H1 (cell line): Measurements from ENCODE around the gene RHBDD1. TPM values are rescaled to one million over a fixed set of nuclear protein-coding genes. Genes with fewer than 3 reads are reported as not detected.
A peak's percentile ranks its signal among the peaks of the same experiment; 100 is the strongest.

ENCODE experiments used
- BACH1 ChIP-seq: IDR thresholded peaks from 2 replicates; pipeline ENCODE4 v1.6.1; 2012; ENCODE audit warnings: low read length, improper control_type of control experiment
- HDAC2 ChIP-seq, 2 experiments: fragments of 300-600 bp in 1 of 2; sonication (generic) in 1 of 2; IDR thresholded peaks; 2 replicates each; pipeline ENCODE4 v1.6.1; 2011 to 2012; ENCODE audit warnings: low read depth in 2 of 2, low read length in 2 of 2, mild to moderate bottlenecking in 2 of 2, moderate library complexity in 2 of 2, borderline replicate concordance in 1 of 2, inconsistent platforms in 1 of 2
- KDM1A ChIP-seq: fragments of 200-600, 300-600 bp; sonication (generic); IDR thresholded peaks from 2 replicates; pipeline ENCODE4 v1.7.1; 2016; ENCODE audit warnings: mild to moderate bottlenecking, low read length, borderline replicate concordance
- KDM5A ChIP-seq: fragments of 200-600 bp; IDR thresholded peaks from 2 replicates; pipeline ENCODE4 v1.7.1; 2012; ENCODE audit warnings: mild to moderate bottlenecking, low read length, inconsistent platforms, mixed read lengths
- RNF2 ChIP-seq: fragments of 200-900, 300-1000 bp; sonication (generic); IDR thresholded peaks from 2 replicates; pipeline ENCODE4 v1.7.1; 2016; ENCODE audit warnings: borderline replicate concordance, low read depth, mild to moderate bottlenecking, antibody characterized with exemption, low read length; ENCODE audit not compliant: poor library complexity, severe bottlenecking; ENCODE audit errors: missing control alignments
- SIN3A ChIP-seq, 2 experiments: IDR thresholded peaks in 1 of 2; conservative IDR thresholded peaks in 1 of 2; 2 replicates each; pipeline ENCODE4 v1.6.1; 2011 to 2012; ENCODE audit warnings: low read length in 2 of 2, improper control_type of control experiment in 1 of 2, low read depth in 1 of 2, mild to moderate bottlenecking in 1 of 2
- SIX5 ChIP-seq: IDR thresholded peaks from 2 replicates; pipeline ENCODE4 v1.6.1; 2011; ENCODE audit warnings: mild to moderate bottlenecking, low read depth, low read length
- SRF ChIP-seq: IDR thresholded peaks from 2 replicates; pipeline ENCODE4 v1.6.1; 2011; ENCODE audit warnings: mild to moderate bottlenecking, low read depth, low read length, moderate library complexity
- SUZ12 ChIP-seq: fragments of 200-600 bp; sonication (generic); IDR thresholded peaks from 2 replicates; pipeline ENCODE4 v1.6.1; 2012; ENCODE audit warnings: mild to moderate bottlenecking, inconsistent platforms, low read length, moderate library complexity, mixed read lengths
- YY1 ChIP-seq: IDR thresholded peaks from 2 replicates; pipeline ENCODE4 v1.6.1; 2011; ENCODE audit warnings: low read depth, mild to moderate bottlenecking, low read length
- polyA plus RNA-seq, 7 experiments: library from polyadenylated mRNA; depleted of rRNA in 3 of 7; stranded (reverse) in 5 of 7; unstranded in 2 of 7; fragments of >200 nt in 5 of 7; fragments of 200-250 nt in 2 of 7; gene quantifications; 1 replicate in 5 of 7; 2 replicates in 1 of 7; 4 replicates in 1 of 7; pipeline versions ENCODE4 v1.2.1 to v1.2.3, GENCODE V29; 2011 to 2013; ENCODE audit warnings: missing spikeins in 2 of 7, mixed read lengths in 2 of 7
- total RNA-seq: library from RNA; stranded (reverse); fragmentation: NEBNext Ultra II Directional; extraction: Animal tissue kit (Norgen Biotek cat#: 25700); gene quantifications from 2 replicates; pipeline ENCODE4 v1.2.1, GENCODE V29; 2021
- TF ChIP-seq, protein P1 (sequence below): IDR thresholded peaks from 2 replicates; pipeline ENCODE4 v1.6.1; 2011; ENCODE audit warnings: low read depth, mild to moderate bottlenecking, low read length; ENCODE audit not compliant: insufficient read depth
- TF ChIP-seq, protein P2 (sequence below), 3 experiments: IDR thresholded peaks; 1 replicate in 2 of 3; 2 replicates in 1 of 3; pipeline versions ENCODE4 v1.5.1 to v1.6.1; 2011; ENCODE audit warnings: low read length in 3 of 3, mild to moderate bottlenecking in 3 of 3, inconsistent platforms in 2 of 3, low read depth in 1 of 3, moderate library complexity in 1 of 3; ENCODE audit not compliant: insufficient read depth in 1 of 3; ENCODE audit errors: control extremely low read depth in 1 of 3

The RHBDD1 gene
- total and polyA plus RNA-seq, 2 of the 8 experiments (the other 6 are each of a cell fraction or from before 2014, with no cell fraction given): 10.5 to 23.1 TPM

DNA sequence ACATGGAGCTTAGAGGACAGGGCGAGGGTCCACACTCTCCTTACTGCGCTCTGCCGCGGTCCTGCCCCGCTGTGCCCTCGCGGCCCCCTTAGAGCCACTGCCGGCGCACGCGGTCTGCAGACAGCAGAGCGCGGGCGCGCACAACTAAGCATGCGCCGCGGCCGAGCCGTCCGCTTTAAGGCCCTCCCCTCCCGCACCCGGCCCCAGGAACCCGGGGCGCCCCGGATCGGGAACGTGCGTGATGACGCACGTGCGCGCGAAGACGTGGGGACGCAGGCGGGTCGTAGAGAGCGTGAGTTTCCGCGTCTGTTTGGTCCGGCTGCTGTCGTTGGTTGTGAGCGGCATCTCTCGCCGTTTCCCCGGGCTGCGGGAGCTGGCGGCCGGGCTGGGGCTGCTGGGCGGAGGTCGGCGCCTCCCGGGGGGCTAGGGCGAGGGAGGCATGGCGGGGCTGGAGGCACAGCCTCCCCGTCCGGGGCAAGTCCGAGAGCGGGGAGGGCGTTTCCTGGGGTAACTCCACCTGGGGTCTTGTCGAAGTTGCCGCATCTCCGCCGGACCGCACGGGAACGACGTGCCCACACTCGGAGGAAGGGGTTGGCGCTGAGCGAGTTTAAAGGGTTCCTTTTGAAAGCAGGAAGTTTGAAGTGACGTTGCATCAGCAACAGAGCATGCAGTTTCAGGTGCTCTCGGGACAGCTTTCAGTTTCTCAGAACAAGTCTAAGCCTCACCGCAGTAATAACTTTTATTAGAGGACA lies at the start of gene RHBDD1 (continued):
- TF ChIP-seq BACH1 (no peak), KDM1A (peak; percentile 61; the same call in 1 of the 2 replicates), SUZ12 (no peak), KDM5A (no peak), SIX5 (no peak), YY1 (no peak), HDAC2 (IDR thresholded peaks at IDR 0.05; ENCODE audit: borderline replicate concordance in 1 of 2, low read depth in 2 of 2, low read length in 2 of 2) (peak; percentile 11 to 76; a peak in 1 of 4 replicates), RNF2 (peak; percentile 77), SIN3A (conservative IDR thresholded peaks at IDR 0.05 in 1 of 2, IDR thresholded peaks at IDR 0.05 in 1 of 2; ENCODE audit: low read depth in 1 of 2, low read length in 2 of 2) (no peak), SRF (no peak)
- TF ChIP-seq, protein P1, sequence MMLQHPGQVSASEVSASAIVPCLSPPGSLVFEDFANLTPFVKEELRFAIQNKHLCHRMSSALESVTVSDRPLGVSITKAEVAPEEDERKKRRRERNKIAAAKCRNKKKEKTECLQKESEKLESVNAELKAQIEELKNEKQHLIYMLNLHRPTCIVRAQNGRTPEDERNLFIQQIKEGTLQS: no peak
- TF ChIP-seq, protein P2, sequence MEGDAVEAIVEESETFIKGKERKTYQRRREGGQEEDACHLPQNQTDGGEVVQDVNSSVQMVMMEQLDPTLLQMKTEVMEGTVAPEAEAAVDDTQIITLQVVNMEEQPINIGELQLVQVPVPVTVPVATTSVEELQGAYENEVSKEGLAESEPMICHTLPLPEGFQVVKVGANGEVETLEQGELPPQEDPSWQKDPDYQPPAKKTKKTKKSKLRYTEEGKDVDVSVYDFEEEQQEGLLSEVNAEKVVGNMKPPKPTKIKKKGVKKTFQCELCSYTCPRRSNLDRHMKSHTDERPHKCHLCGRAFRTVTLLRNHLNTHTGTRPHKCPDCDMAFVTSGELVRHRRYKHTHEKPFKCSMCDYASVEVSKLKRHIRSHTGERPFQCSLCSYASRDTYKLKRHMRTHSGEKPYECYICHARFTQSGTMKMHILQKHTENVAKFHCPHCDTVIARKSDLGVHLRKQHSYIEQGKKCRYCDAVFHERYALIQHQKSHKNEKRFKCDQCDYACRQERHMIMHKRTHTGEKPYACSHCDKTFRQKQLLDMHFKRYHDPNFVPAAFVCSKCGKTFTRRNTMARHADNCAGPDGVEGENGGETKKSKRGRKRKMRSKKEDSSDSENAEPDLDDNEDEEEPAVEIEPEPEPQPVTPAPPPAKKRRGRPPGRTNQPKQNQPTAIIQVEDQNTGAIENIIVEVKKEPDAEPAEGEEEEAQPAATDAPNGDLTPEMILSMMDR (IDR thresholded peaks at IDR 0.05; ENCODE audit: control extremely low read depth in 1 of 3, insufficient read depth in 1 of 3, low read depth in 1 of 3, low read length in 3 of 3): peak in 1 of 3 experiments; percentile 1; a peak in 1 of 4 replicates
